ENCODE data around the gene EAF1.

- TF ChIP-seq CTCF (IDR thresholded peaks at IDR 0.05): no peak
- TF ChIP-seq POLR2A (IDR thresholded peaks at IDR 0.05): no peak
Measured at GRCh38 chr3:15387171-15387581, 40.2 kb upstream of the EAF1 start.
